Endometrium (tissue), 2 donors: ENCODE measurements around the gene MAPK10.
"Not testable (repeated sequence)": the region's sequence is repeated elsewhere in the genome, so short reads cannot be mapped to it uniquely, and the experiment has no call there.

Experiments
- FAIRE-seq: peaks from 2 replicates; lab custom pipeline; 2012; peaks lifted over from hg19 to GRCh38; lab: Jason Lieb, UNC
- donor health status: control.
- donor health status: control.

MAPK10 gene

DNA sequence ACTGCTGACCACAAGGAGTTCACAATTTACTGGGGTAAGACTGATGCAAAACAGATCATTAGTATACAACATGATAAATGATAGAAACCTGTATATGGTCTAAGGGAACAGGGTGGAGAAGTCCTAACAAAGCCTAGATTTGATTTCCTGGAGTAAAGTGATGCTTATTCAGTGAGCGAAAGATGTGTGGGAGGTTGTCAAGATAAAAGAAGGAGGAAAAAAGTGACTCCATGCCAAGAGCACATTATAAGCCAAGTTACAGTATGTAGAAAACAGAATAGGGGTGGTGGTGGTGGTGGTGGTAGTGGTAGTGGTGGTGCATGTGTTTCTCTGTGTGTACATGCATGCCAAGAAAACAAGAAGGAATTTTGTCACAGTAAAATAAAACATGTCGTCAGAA lies 325.2 kb downstream of the MAPK10 start:
- no peak for FAIRE-seq

DNA sequence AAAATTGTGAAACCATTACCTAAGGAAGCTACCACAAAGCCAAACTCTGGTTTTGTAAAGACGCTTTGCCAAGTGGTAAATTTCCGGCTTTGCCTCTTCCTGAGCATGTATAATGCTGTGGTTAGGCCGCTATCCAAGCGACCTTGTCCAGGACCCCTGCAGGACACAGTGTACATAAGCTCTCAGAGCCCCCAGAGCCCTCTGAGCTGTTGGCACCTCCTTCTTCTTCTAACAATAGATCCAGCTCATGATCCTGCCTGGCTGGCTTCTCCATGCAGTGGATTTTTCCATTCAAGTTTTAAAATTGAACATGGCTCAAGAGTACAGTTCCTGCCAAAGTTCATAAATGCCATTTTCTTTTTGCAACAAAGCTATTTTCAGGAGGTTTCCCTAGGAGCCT lies 326.7 kb downstream of the MAPK10 start:
- FAIRE-seq, result no peak

DNA sequence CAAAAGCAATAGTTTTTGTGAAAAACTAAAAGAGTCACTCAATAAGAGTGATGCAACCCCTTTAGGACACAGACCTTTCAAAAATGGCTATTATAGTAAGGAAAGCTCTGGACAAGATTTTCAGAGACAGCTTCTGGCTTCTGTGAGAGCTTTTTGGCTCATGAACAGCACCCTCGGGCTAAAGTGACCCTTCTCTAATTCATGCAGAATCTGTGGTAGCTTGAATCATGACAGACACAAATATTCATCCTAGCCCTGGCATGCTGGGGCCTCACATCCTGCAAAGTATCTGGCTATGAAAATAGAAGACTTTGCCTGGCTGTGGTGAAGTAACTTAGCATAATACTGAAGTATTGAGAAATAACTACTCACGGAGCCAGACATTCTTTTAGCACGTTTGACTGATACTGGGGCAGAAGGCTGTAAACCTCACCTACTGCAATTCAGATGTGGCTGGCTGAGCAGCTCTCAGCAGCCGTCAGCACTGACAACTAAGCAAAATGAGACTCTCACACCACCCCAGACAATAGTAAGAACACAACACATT lies 327.3 kb downstream of the MAPK10 start:
- no peak for FAIRE-seq

DNA sequence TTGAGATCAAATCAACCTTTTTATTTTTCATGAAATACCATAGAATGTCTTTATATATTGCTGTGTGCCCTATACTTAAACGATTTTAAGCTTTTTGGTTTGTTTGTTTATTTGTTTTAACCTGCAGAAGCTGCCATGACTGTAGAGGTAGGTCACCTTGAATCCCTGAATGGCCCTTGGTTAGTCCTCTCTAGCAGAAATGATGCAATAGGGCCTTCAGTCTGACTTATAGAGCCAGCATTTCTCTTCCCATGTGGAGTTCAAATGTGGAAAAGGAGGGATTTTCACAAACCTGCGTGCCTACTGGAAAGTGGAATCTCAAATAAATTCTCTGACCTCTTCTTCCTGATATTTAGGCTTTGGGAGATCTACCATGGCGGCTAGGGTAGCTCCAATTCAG lies 327.9 kb downstream of the MAPK10 start:
- FAIRE-seq, result no peak

DNA sequence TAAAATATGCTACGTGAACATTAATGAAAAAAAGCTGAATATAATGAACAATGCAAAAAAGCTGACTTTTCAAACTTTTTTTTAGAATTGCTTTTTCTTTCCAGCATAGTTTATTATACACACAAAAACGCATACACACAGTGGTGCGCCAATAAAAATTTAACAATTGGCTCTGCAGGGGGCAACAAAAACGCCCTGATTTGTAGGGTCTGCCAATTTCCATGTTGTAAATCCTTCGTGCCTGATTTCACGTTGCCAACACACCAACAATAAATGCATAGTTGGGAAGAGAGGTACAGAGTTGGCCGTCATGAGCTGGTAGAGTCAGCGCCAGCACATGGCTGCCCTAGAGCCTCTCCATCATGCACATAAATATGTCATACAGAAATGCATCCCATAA lies 333.1 kb downstream of the MAPK10 start:
- FAIRE-seq, result no peak

DNA sequence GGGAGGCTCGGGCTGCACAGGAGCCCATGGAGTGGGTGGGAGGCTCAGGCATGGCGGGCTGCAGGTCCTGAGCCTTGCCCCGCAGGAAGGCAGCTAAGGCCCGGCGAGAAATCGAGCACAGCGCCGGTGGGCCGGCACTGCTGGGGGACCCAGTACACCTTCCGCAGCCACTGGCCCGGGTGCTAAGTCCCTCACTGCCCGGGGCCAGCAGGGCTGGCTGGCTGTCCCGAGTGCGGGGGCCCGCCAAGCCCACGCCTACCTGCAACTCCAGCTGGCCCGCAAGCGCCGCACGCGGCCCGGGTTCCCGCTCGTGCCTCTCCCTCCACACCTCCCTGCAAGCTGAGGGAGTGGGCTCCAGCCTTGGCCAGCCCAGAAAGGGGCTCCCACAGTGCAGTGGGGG lies 338.2 kb downstream of the MAPK10 start:
- not testable (repeated sequence) for FAIRE-seq

DNA sequence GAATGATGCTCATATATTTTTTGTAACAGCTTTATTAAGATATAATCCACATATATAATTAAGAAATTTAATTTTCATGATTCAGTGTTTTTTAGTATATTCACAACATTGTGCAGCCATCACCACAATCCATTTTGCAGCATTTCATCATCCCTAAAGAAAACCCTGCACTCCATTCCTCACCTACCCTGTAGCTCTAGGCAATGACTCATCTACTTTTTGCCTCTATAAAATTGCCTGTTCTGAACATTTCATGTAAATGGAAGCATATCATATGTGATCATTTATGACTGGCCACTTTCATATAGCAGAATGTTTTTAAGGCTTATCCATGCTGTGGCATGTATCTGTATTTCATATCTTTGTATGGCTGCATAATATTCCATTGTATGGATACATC lies 339.9 kb downstream of the MAPK10 start:
- FAIRE-seq, result no peak

DNA sequence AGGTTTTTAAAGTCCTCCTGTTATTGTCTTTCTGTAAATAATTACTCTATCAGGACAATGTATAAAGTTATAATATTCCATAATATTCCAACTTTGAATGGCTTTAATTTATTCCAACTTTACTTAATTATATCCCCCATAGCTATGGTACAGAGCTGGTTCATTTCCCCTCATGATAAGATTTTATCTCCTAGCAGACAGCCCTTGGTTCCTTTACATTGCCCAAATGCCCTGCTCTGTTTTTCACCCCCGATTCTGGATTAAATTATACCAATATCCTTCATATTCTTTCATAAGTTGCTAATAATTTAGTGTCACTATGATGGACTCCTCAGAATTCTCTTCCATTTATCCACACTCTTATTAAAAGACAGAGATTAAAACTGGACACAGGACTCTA lies 340.5 kb downstream of the MAPK10 start:
- no peak for FAIRE-seq

DNA sequence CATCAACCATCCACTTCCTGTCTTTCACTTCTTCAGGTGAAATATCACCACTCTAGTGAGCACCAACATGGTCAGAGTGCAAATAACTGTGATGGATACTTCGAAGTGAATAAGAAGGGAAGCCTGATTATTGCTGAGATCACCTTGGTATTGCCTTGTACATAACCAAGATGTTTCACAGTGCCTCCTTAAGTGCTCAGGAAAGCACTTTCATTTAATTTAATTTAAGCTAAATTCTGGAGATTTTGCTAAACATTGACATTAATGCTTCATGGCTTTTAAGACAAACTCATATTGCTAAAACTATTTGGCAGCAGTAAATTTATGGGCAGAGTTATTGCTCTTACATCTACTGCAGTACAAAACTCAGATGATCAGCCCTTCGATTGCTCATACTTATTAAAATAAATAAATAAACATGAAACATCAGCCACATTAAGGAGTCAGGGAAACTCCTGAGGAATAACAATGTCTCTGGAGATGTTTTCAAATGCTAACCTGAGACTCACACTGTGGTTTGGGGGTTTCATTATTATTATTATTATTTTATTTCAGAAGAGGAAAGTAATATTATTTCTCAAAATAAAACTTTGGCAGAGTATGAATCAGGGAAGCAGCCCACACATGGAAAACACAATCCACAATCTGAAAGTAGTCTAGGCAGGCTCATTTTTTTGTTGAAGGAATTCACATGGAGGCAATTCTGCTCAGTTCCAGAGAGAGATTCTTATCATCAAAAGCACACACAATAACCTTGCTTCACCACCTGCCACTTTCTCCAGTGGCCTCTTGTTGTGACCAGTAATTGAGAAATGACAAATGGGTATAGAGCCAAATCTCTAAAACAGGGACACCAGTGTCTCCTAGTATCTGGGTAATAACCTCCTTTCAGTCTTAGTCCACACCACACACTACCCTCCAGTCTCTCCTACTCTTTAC lies 344.2 kb downstream of the MAPK10 start:
- no peak for FAIRE-seq

DNA sequence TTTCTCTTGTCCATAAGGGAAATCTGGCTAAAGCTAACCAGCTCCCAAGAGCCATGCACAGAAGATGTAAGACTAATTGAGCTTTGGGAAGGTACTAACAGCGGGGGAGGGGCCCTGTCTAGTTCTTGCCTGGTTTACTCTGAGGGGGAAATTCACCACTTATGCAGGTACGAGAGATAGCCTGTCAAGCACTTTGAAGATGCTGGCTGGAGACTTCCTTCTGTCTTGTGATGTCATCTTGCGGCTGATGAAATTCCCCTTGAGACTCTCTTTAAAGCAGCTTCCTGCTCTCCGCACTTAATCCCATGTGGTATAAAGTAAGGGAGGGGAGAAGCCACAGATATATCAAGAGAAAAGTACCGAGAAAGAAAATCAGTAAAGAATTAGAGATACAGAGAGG lies 345.3 kb downstream of the MAPK10 start:
- no peak for FAIRE-seq

DNA sequence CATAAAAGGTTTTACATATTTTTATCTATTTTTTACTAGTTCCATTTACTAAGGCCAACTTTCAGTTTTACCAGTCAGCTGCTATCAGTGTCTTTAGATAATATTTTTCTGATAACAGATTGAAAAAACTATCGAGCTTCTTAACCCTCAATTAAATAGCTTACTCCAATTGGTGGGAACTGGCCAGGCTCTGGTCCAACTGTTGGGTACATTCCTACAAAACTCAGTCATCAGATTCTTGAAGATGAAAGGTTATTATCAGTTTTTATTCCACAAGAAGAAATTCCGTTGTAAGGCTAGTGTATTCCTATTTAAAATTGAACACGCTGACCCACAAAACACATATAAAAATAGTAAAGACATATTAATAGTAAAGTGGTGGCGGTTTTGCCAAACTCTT lies 346.2 kb downstream of the MAPK10 start:
- FAIRE-seq, result no peak

DNA sequence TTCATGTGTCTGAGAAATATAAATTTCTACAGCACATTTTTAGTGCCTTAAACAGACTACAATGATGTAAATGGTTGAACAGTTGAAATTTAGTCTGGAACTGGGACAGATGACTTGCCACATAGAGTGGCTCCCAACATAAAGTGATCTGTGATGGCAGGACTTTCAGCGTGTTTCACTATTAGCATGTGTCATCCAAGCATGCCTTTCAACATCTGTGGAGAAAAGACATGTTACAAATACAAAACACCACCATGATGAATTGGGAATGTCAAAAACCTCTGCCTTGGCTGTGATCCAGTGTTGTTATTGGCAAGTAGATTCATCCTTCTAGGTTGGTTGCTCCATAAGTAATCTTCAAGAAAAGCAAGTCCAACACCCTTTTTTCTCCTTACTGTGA lies 348.7 kb downstream of the MAPK10 start:
- FAIRE-seq, result no peak

DNA sequence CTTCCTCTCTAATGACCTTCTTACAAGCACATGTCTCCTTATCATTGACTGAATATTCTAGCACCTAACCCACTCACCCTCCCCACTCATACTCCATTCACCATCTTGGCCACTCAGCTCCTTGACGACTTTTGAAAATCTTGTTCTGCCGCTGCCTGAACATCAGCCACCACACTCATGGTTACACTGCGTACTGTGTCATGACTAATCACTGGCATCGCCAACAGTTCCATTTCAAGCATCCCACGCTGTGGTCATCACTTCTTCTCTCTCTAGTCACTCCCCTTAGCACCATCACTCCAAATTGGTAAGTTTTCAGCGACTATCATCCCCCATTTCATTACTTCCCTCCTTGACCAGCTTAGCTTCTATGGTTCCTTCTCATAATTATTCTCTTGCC lies 352.8 kb downstream of the MAPK10 start:
- no peak for FAIRE-seq

DNA sequence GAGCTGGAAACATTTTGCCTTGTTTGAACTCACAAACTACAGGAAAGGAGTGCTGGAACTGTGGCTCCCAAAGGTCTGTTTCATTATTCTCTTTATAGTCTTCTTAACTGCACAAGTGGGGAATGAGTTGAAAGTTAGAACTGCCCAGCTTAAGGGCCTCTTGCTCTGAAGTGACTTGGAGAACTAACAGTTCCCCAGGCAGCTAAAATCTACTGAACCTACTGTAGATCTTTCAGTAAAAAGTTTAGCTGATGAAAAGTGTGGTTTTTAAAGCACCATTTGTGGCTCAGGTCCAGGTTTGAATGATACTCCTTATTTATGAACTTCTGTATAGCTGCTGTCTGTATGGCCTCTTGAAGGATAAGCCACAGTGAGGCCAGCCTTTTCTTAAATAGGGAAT lies 353.8 kb downstream of the MAPK10 start:
- no peak for FAIRE-seq

DNA sequence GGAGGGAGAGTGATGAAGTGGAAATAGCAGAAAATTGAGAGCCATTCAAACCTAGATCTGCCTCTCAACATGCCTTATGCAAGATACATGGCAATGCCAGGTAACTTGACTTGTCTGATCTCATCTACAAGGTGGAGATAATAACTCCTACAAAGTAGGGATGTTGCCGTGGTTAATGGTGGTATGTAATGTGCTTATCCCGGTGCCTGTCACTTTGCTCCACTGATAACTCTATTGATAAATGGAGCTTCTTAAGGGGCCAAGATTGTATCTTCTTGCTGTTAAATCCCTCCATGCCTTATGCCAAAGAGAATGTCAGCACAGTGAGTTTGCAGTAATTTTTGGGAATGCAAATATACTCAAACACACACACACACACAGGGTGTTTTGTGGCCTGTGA lies 355.8 kb downstream of the MAPK10 start:
- FAIRE-seq, result no peak

DNA sequence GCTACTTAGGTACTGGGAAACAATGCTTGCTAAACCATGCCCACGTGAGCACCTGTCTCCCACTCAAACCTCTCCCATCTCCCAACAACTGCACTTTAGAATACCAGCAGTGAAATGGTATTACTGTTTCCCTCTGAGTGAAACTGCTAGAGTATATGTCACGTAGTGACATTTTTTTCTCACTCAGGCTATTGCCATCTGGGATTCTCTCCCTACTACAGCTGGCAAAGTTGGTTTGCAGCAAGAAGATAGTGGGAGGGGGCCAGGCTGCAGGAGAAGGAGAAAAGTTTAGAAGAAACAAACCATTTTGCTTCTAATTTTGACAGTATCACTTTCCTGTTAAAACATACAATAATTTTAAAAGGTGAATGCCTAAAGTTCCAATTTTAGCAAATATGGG lies 358.3 kb downstream of the MAPK10 start:
- FAIRE-seq, result no peak

DNA sequence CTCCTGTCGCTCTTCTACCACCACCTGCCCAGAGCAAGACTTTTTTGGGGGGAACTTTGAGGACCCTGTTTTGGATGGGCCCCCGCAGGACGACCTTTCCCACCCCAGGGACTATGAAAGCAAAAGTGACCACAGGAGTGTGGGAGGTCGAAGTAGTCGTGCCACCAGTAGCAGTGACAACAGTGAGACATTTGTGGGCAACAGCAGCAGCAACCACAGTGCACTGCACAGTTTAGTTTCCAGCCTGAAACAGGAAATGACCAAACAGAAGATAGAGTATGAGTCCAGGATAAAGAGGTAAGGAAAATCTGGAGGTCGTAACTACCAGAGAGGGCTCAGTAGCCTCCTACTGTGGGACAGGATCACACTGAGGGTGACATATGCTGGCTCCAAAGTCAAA lies 364.5 kb downstream of the MAPK10 start:
- FAIRE-seq, result no peak

DNA sequence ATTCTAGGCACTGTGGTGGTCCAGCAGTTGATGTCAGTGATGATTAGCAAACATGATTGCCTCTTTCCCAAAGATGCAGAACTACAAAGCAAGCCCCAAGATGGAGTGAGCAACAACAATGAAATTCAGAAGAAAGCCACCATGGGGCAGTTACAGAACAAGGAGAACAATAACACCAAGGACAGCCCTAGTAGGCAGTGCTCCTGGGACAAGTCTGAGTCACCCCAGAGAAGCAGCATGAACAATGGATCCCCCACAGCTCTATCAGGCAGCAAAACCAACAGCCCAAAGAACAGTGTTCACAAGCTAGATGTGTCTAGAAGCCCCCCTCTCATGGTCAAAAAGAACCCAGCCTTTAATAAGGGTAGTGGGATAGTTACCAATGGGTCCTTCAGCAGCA lies 365.3 kb downstream of the MAPK10 start:
- no peak for FAIRE-seq

DNA sequence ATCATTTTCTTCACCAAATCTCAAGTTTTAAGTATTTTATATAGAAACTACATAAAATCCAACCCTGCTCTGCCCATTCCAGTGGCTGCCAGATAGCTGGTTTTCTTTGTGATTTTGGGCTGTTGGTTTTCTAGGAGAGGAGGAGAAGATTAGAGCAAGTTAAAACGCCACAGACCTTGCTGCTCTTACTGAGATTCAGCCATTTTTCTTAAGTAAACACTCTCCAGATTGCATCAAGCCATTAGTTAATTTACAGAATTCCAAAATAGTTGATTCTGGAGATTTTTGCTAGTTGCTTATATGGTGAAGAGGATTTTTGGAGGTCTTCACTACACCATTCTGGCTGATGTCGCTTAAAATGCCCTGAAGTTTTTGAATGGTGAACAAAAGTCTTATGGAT lies 366.2 kb downstream of the MAPK10 start:
- FAIRE-seq, result no peak

DNA sequence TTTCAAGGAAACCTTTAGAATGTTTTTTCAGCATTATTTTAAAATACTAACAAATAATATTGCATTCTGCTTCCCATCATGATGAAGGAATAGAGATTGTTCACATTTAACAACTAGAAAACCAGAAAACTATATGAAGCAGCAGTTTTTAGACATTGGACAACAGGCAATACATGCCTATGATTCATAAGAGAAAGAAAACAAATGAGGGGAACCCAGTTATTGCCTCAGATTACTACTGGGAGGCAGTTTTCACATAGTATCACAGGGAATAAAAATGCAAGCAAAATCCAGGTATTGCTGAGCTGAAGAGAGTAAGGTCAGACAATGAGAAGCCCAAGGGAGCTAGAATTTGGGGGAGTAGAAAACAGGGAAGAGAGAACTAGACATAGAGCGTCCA lies 373.6 kb downstream of the MAPK10 start:
- no peak for FAIRE-seq

DNA sequence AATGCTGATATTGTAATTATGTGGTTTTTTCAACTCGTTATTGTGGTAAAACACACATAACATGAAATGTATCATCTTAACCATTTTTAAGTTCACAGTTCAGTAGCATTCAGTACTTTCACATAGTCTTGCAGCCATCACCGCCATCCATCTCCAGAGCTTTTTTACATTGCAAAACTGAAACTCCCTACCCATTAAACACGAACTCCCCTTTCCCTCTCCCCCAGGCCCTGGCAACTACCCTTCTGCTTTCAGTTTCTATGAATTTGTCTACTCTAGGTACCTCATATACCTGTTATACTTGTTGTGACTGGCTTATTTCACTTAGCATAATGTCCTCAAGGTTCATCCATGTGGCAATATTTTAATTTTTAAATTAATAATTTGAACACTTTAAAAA lies 380.6 kb downstream of the MAPK10 start:
- no peak for FAIRE-seq

DNA sequence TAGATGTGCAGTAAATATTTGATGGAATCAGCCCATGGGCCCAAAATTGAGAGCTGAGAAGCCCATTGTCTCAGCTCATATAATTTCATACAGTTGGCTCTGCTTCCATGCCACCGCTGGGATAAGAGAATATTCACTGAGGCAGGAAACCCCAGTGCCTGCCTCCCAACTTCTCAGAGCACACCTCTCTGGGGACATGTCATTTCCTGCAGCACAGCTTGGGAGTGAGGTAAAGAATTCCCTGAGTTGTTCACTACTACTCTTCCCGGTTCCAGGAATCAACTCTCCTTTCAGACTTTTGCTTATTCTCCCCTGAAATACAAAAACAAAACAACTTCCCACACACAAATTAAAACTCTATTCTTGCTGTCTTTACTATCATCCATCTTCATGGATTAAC lies 389.3 kb downstream of the MAPK10 start:
- FAIRE-seq, result no peak

DNA sequence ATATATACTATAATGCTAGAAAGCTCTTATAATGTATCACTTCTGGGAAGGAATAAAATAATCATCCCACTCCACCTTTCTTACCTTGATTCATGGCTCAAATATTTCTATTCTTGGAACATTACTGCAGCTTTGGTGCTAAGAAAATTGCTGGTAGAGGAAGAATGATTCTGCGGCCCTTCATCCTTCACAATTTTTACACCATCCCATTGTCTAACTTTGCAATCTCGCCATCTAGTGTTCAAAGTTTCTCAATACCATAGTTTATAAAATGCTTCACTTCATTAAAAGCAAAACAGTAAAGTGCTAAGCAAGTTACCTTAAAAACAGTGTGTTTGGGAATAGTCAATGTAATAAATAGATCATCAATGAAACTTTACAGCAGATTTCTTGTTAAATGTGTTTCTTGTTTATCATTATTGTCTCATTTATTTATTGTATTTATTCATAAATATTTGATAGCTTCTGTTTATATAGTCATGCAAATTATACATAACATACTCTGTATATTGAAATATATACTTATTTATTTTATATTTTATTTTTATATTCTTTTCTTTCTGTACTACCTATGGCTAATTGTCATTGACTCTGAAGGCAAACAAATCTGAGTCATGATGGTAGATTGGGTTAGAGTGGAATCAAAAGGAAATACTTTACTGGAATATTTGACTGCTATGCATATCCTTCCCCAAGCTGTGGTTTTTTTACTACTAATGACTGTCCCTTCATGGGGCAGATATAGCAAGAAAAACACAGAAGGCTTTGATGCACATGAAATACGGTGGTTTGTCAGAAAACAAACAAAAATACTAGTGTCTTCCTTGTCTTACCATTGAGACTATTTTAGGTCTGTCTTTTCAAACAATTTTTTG lies 390.7 kb downstream of the MAPK10 start:
- peak; percentile 95 for FAIRE-seq
